Keratinocyte (primary cell): Measurements from ENCODE around the gene ADGRB3. TPM values are rescaled to one million over a fixed set of nuclear protein-coding genes. Genes with fewer than 3 reads are reported as not detected.
"Not testable (repeated sequence)": the region's sequence is repeated elsewhere in the genome, so short reads cannot be mapped to it uniquely, and the experiment has no call there.

Experiments used
- DNase-seq: peaks from one replicate; pipeline ENCODE4 v3.0.0-alpha.2; 2011; ENCODE audit warnings: low read depth, missing footprints, low spot score
- FAIRE-seq: peaks from 2 replicates; lab custom pipeline; 2011; peaks lifted over from hg19 to GRCh38; lab: Jason Lieb, UNC
- H2AFZ ChIP-seq: 2 replicates; pipeline ENCODE4 v1.6.0; 2012; ENCODE audit warnings: low read length, control low read depth, inconsistent platforms; ENCODE audit not compliant: control insufficient read depth
- H3K27ac ChIP-seq: 2 replicates; pipeline ENCODE4 v1.5.1; 2011; ENCODE audit warnings: low read length; ENCODE audit not compliant: control insufficient read depth, insufficient read depth
- H3K27me3 ChIP-seq: 3 replicates; pipeline ENCODE4 v1.6.0; 2011; ENCODE audit warnings: low read length; ENCODE audit not compliant: control insufficient read depth, insufficient read depth; ENCODE audit errors: extremely low read depth
- H3K36me3 ChIP-seq, 2 experiments: 2 replicates in 1 of 2; 3 replicates in 1 of 2; pipeline ENCODE4 v1.5.1; 2011; ENCODE audit warnings: low read length in 2 of 2, mild to moderate bottlenecking in 1 of 2; ENCODE audit not compliant: control insufficient read depth in 2 of 2, insufficient read depth in 2 of 2; ENCODE audit errors: extremely low read depth in 1 of 2
- H3K4me1 ChIP-seq: 3 replicates; pipeline ENCODE4 v1.5.1; 2011; ENCODE audit warnings: low read length; ENCODE audit not compliant: control insufficient read depth, insufficient read depth; ENCODE audit errors: extremely low read depth
- H3K4me2 ChIP-seq: 3 replicates; pipeline ENCODE4 v1.6.0; 2011; ENCODE audit warnings: low read depth, low read length; ENCODE audit not compliant: control insufficient read depth, insufficient read depth; ENCODE audit errors: extremely low read depth
- H3K4me3 ChIP-seq, 3 experiments: fragments of 200-600 bp in 1 of 3; sonication (generic) in 1 of 3; 2 replicates in 2 of 3; 3 replicates in 1 of 3; pipeline ENCODE4 v1.5.1; 2011 to 2016; ENCODE audit warnings: low read length in 3 of 3, mild to moderate bottlenecking in 3 of 3, control low read depth in 2 of 3, inconsistent platforms in 1 of 3, low read depth in 1 of 3, mixed read lengths in 1 of 3, mixed run types in 1 of 3, moderate library complexity in 1 of 3; ENCODE audit not compliant: control insufficient read depth in 2 of 3, insufficient read depth in 2 of 3; ENCODE audit errors: extremely low read depth in 1 of 3
- H3K79me2 ChIP-seq: 2 replicates; pipeline ENCODE4 v1.6.0; 2012; ENCODE audit warnings: low read length; ENCODE audit not compliant: control insufficient read depth, insufficient read depth
- H3K9ac ChIP-seq: 3 replicates; pipeline ENCODE4 v1.6.0; 2011; ENCODE audit warnings: low read length; ENCODE audit not compliant: control insufficient read depth, insufficient read depth; ENCODE audit errors: extremely low read depth
- H3K9me1 ChIP-seq: 3 replicates; pipeline ENCODE4 v1.6.0; 2011; ENCODE audit warnings: low read length; ENCODE audit not compliant: control insufficient read depth, insufficient read depth; ENCODE audit errors: extremely low read depth
- H3K9me3 ChIP-seq: 2 replicates; pipeline ENCODE4 v1.5.1; 2012; ENCODE audit warnings: low read depth, low read length; ENCODE audit not compliant: control insufficient read depth
- H4K20me1 ChIP-seq: 3 replicates; pipeline ENCODE4 v1.6.0; 2011; ENCODE audit warnings: low read length; ENCODE audit not compliant: control insufficient read depth, insufficient read depth; ENCODE audit errors: extremely low read depth
- CTCF ChIP-seq, 3 experiments: IDR thresholded peaks in 1 of 3; conservative IDR thresholded peaks in 1 of 3; optimal IDR thresholded peaks in 1 of 3; 2 replicates in 2 of 3; 3 replicates in 1 of 3; pipeline versions ENCODE3 to v1.5.1; 2011; ENCODE audit warnings: low read length in 3 of 3, mild to moderate bottlenecking in 3 of 3, moderate library complexity in 2 of 3, control low read depth in 1 of 3, inconsistent platforms in 1 of 3; ENCODE audit not compliant: insufficient read depth in 2 of 3; ENCODE audit errors: extremely low read depth in 1 of 3
- EZH2 ChIP-seq: IDR thresholded peaks from one replicate; pipeline ENCODE4 v1.6.1; 2012; ENCODE audit warnings: inconsistent platforms, mild to moderate bottlenecking, low read length, moderate library complexity
- dilution Hi-C: fragments of 300-500 bp; cut with MboI; formaldehyde crosslinking; loops from one replicate; pipeline ENCODE4 v1.7.0; 2020; ENCODE audit warnings: low sequenced_read_pairs; ENCODE audit not compliant: extremely low pct_ligation_motif_present
- polyA plus RNA-seq, 5 experiments: library from polyadenylated mRNA; depleted of rRNA in 3 of 5; stranded (reverse) in 3 of 5; stranded (forward) in 1 of 5; unstranded in 1 of 5; fragments of >200 nt; gene quantifications; 1 replicate in 1 of 5; 2 replicates in 3 of 5; 3 replicates in 1 of 5; pipeline versions ENCODE4 v1.2.1 to v1.2.3, GENCODE V29; 2011 to 2012; ENCODE audit warnings: missing spikeins in 2 of 5, low read depth in 1 of 5, low replicate concordance in 1 of 5

ADGRB3 gene
- polyA plus RNA-seq, 1 donor (not counting 4 experiments of a cell fraction or from before 2014, with no cell fraction given) = not detected

GRCh38 chr6:68978411-68978810 is 343.3 kb downstream of the ADGRB3 start:
- Histone ChIP-seq H3K27me3 (no peaks in the 10 kb centered on the region), H3K36me3 (no peaks in the 10 kb centered on the region), H3K9me1 (no peaks in the 10 kb centered on the region), H3K79me2 (no peaks in the 10 kb centered on the region), H3K4me3 (no peak overlapping the region), H3K27ac (no peak overlapping the region), H2AFZ (no peak overlapping the region), H3K4me2 (no peak overlapping the region), H3K9me3 (no peaks in the 10 kb centered on the region), H3K4me1 (no peaks in the 10 kb centered on the region), H3K9ac (no peak overlapping the region), H4K20me1 (no peaks in the 10 kb centered on the region)
- DNase-seq (no peak), FAIRE-seq (no peak)
- TF ChIP-seq CTCF (optimal IDR thresholded peaks at IDR 0.05 in 1 of 3, IDR thresholded peaks at IDR 0.05 in 1 of 3, conservative IDR thresholded peaks at IDR 0.05 in 1 of 3; ENCODE audit: extremely low read depth in 1 of 3, insufficient read depth in 2 of 3, low read length in 3 of 3) (no peak), EZH2 (no peak)
- dilution Hi-C loops = no loop called here

GRCh38 chr6:68981668-68982067 is 346.6 kb downstream of the ADGRB3 start:
- H3K9ac ChIP-seq, H3K79me2 ChIP-seq, H3K4me1 ChIP-seq, FAIRE-seq, dilution Hi-C loops, H3K9me3 ChIP-seq, H3K27ac ChIP-seq, H2AFZ ChIP-seq, H3K4me3 ChIP-seq, H3K36me3 ChIP-seq, DNase-seq, H4K20me1 ChIP-seq, H3K4me2 ChIP-seq, H3K9me1 ChIP-seq, H3K27me3 ChIP-seq: not testable (repeated sequence)

GRCh38 chr6:68988698-68989097 is 353.6 kb downstream of the ADGRB3 start:
- Histone ChIP-seq H4K20me1 (no peaks in the 10 kb centered on the region), H3K79me2 (no peaks in the 10 kb centered on the region), H3K4me3 (no peak overlapping the region), H3K27me3 (no peaks in the 10 kb centered on the region), H3K9me3 (no peaks in the 10 kb centered on the region), H2AFZ (no peak overlapping the region), H3K4me1 (no peaks in the 10 kb centered on the region), H3K4me2 (no peak overlapping the region), H3K27ac (no peak overlapping the region), H3K36me3 (no peaks in the 10 kb centered on the region), H3K9me1 (no peaks in the 10 kb centered on the region), H3K9ac (no peak overlapping the region)
- FAIRE-seq = no peak
- dilution Hi-C loops = no loop called here
- TF ChIP-seq EZH2 = no peak
- TF ChIP-seq CTCF (optimal IDR thresholded peaks at IDR 0.05 in 1 of 3, IDR thresholded peaks at IDR 0.05 in 1 of 3, conservative IDR thresholded peaks at IDR 0.05 in 1 of 3; ENCODE audit: extremely low read depth in 1 of 3, insufficient read depth in 2 of 3, low read length in 3 of 3) = no peak
- no peak for DNase-seq
